Nucleus accumbens (tissue), 56 donors: ENCODE measurements around the gene ZFYVE9.
A peak's percentile ranks its signal among the peaks of the same experiment; 100 is the strongest.

Experiments
- DNase-seq, 56 donors: peaks; one replicate each; lab custom pipeline; 2025; lab: John Stamatoyannopoulos, UW

The ZFYVE9 gene

GRCh38 chr1:52239708-52240001 lies 97.8 kb downstream of the ZFYVE9 start:
- DNase-seq: no peak

GRCh38 chr1:52240592-52241210 lies 98.8 kb downstream of the ZFYVE9 start:
- no peak for DNase-seq

- DNase-seq: no peak
Observed at GRCh38 chr1:52243221-52243987, 101.5 kb downstream of the ZFYVE9 start.

- no peak for DNase-seq
Observed at GRCh38 chr1:52249831-52250230, 107.9 kb downstream of the ZFYVE9 start.

- DNase-seq: no peak
Observed at GRCh38 chr1:52253421-52253820, 111.5 kb downstream of the ZFYVE9 start.

GRCh38 chr1:52259886-52260285 lies 118.0 kb downstream of the ZFYVE9 start:
- DNase-seq: no peak

GRCh38 chr1:52263153-52263910 lies 121.4 kb downstream of the ZFYVE9 start:
- no peak for DNase-seq

GRCh38 chr1:52264530-52265115 lies 122.7 kb downstream of the ZFYVE9 start:
- DNase-seq: no peak

- no peak for DNase-seq
Observed at GRCh38 chr1:52266507-52266906, 124.6 kb downstream of the ZFYVE9 start.

- peak in 6 of 56 donors; percentile 1 to 10 (median 1) for DNase-seq
Observed at GRCh38 chr1:52268372-52268771, 126.5 kb downstream of the ZFYVE9 start.

- DNase-seq: no peak
Observed at GRCh38 chr1:52281518-52281917, 139.6 kb downstream of the ZFYVE9 start.

- no peak for DNase-seq
Observed at GRCh38 chr1:52288286-52288685, 146.4 kb downstream of the ZFYVE9 start.

- DNase-seq: no peak
Observed at GRCh38 chr1:52294580-52294979, 152.7 kb downstream of the ZFYVE9 start.

- peak in 1 of 56 donors; percentile 1 for DNase-seq
Observed at GRCh38 chr1:52296345-52296744, 154.5 kb downstream of the ZFYVE9 start.

- DNase-seq: no peak
Observed at GRCh38 chr1:52305417-52306226, 163.7 kb downstream of the ZFYVE9 start.

- peak in 1 of 56 donors; percentile 2 for DNase-seq
Observed at GRCh38 chr1:52306227-52307006, 164.5 kb downstream of the ZFYVE9 start.

GRCh38 chr1:52321061-52321460 lies 179.2 kb downstream of the ZFYVE9 start:
- DNase-seq: no peak

GRCh38 chr1:52323731-52324130 lies 181.8 kb downstream of the ZFYVE9 start:
- DNase-seq: no peak

GRCh38 chr1:52325786-52326185 lies 183.9 kb downstream of the ZFYVE9 start:
- no peak for DNase-seq

GRCh38 chr1:52328615-52329014 lies 186.7 kb downstream of the ZFYVE9 start:
- DNase-seq: no peak
